GM12891 (cell line): ENCODE results near the gene EMC6.

ENCODE experiments used
- POLR2A ChIP-seq: IDR thresholded peaks from 2 replicates; pipeline ENCODE4 v1.6.1; 2011; ENCODE audit warnings: low read depth, low read length, control low read depth
- TAF1 ChIP-seq: IDR thresholded peaks from 2 replicates; pipeline ENCODE4 v1.6.1; 2011; ENCODE audit warnings: low read depth, low read length, control low read depth

DNA sequence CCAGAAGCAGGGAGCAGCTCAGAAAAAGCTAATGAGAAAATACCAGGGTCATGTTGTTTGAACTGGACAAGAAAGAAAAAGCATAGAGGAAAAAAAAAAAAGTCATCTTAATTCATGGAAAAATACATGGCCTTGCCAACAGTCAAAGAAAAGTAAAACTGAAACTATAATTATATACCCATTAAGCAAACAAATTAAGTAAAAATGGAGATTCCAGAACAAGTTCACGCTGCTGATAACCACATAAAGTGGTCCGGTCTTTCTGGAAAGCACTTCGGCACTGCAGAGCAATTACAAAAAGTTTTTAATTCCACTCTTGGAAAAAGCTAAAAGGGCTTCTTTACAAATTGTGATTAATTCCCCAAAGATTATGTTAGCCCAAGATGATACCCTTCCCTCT is 39.8 kb downstream of the EMC6 start:
- TF ChIP-seq POLR2A, result no peak
- TF ChIP-seq TAF1, result no peak
